Keratinocyte (primary cell): ENCODE results near the gene C2CD3. TPM values are rescaled to one million over a fixed set of nuclear protein-coding genes. Genes with fewer than 3 reads are reported as not detected.

Experiments
- DNase-seq: peaks from one replicate; pipeline ENCODE4 v3.0.0-alpha.2; 2011; ENCODE audit warnings: low read depth, missing footprints, low spot score
- FAIRE-seq: peaks from 2 replicates; lab custom pipeline; 2011; peaks lifted over from hg19 to GRCh38; lab: Jason Lieb, UNC
- H2AFZ ChIP-seq: 2 replicates; pipeline ENCODE4 v1.6.0; 2012; ENCODE audit warnings: low read length, control low read depth, inconsistent platforms; ENCODE audit not compliant: control insufficient read depth
- H3K27ac ChIP-seq: 2 replicates; pipeline ENCODE4 v1.5.1; 2011; ENCODE audit warnings: low read length; ENCODE audit not compliant: control insufficient read depth, insufficient read depth
- H3K27me3 ChIP-seq: 3 replicates; pipeline ENCODE4 v1.6.0; 2011; ENCODE audit warnings: low read length; ENCODE audit not compliant: control insufficient read depth, insufficient read depth; ENCODE audit errors: extremely low read depth
- H3K36me3 ChIP-seq, 2 experiments: 2 replicates in 1 of 2; 3 replicates in 1 of 2; pipeline ENCODE4 v1.5.1; 2011; ENCODE audit warnings: low read length in 2 of 2, mild to moderate bottlenecking in 1 of 2; ENCODE audit not compliant: control insufficient read depth in 2 of 2, insufficient read depth in 2 of 2; ENCODE audit errors: extremely low read depth in 1 of 2
- H3K4me1 ChIP-seq: 3 replicates; pipeline ENCODE4 v1.5.1; 2011; ENCODE audit warnings: low read length; ENCODE audit not compliant: control insufficient read depth, insufficient read depth; ENCODE audit errors: extremely low read depth
- H3K4me2 ChIP-seq: 3 replicates; pipeline ENCODE4 v1.6.0; 2011; ENCODE audit warnings: low read depth, low read length; ENCODE audit not compliant: control insufficient read depth, insufficient read depth; ENCODE audit errors: extremely low read depth
- H3K4me3 ChIP-seq, 3 experiments: fragments of 200-600 bp in 1 of 3; sonication (generic) in 1 of 3; 2 replicates in 2 of 3; 3 replicates in 1 of 3; pipeline ENCODE4 v1.5.1; 2011 to 2016; ENCODE audit warnings: low read length in 3 of 3, mild to moderate bottlenecking in 3 of 3, control low read depth in 2 of 3, inconsistent platforms in 1 of 3, low read depth in 1 of 3, mixed read lengths in 1 of 3, mixed run types in 1 of 3, moderate library complexity in 1 of 3; ENCODE audit not compliant: control insufficient read depth in 2 of 3, insufficient read depth in 2 of 3; ENCODE audit errors: extremely low read depth in 1 of 3
- H3K79me2 ChIP-seq: 2 replicates; pipeline ENCODE4 v1.6.0; 2012; ENCODE audit warnings: low read length; ENCODE audit not compliant: control insufficient read depth, insufficient read depth
- H3K9ac ChIP-seq: 3 replicates; pipeline ENCODE4 v1.6.0; 2011; ENCODE audit warnings: low read length; ENCODE audit not compliant: control insufficient read depth, insufficient read depth; ENCODE audit errors: extremely low read depth
- H3K9me1 ChIP-seq: 3 replicates; pipeline ENCODE4 v1.6.0; 2011; ENCODE audit warnings: low read length; ENCODE audit not compliant: control insufficient read depth, insufficient read depth; ENCODE audit errors: extremely low read depth
- H3K9me3 ChIP-seq: 2 replicates; pipeline ENCODE4 v1.5.1; 2012; ENCODE audit warnings: low read depth, low read length; ENCODE audit not compliant: control insufficient read depth
- H4K20me1 ChIP-seq: 3 replicates; pipeline ENCODE4 v1.6.0; 2011; ENCODE audit warnings: low read length; ENCODE audit not compliant: control insufficient read depth, insufficient read depth; ENCODE audit errors: extremely low read depth
- EZH2 ChIP-seq: IDR thresholded peaks from one replicate; pipeline ENCODE4 v1.6.1; 2012; ENCODE audit warnings: inconsistent platforms, mild to moderate bottlenecking, low read length, moderate library complexity
- dilution Hi-C: fragments of 300-500 bp; cut with MboI; formaldehyde crosslinking; loops from one replicate; pipeline ENCODE4 v1.7.0; 2020; ENCODE audit warnings: low sequenced_read_pairs; ENCODE audit not compliant: extremely low pct_ligation_motif_present
- polyA plus RNA-seq, 5 experiments: library from polyadenylated mRNA; depleted of rRNA in 3 of 5; stranded (reverse) in 3 of 5; stranded (forward) in 1 of 5; unstranded in 1 of 5; fragments of >200 nt; gene quantifications; 1 replicate in 1 of 5; 2 replicates in 3 of 5; 3 replicates in 1 of 5; pipeline versions ENCODE4 v1.2.1 to v1.2.3, GENCODE V29; 2011 to 2012; ENCODE audit warnings: missing spikeins in 2 of 5, low read depth in 1 of 5, low replicate concordance in 1 of 5
- TF ChIP-seq, protein P1 (sequence below), 3 experiments: IDR thresholded peaks in 1 of 3; conservative IDR thresholded peaks in 1 of 3; optimal IDR thresholded peaks in 1 of 3; 2 replicates in 2 of 3; 3 replicates in 1 of 3; pipeline versions ENCODE3 to v1.5.1; 2011; ENCODE audit warnings: low read length in 3 of 3, mild to moderate bottlenecking in 3 of 3, moderate library complexity in 2 of 3, control low read depth in 1 of 3, inconsistent platforms in 1 of 3; ENCODE audit not compliant: insufficient read depth in 2 of 3; ENCODE audit errors: extremely low read depth in 1 of 3

C2CD3 gene
- polyA plus RNA-seq, 1 donor (not counting 4 experiments of a cell fraction or from before 2014, with no cell fraction given) = 9.8 TPM

GRCh38 chr11:73977856-73978519 is 192.8 kb downstream of the C2CD3 start:
- FAIRE-seq (no peak), DNase-seq (no peak)
- H3K27ac ChIP-seq = no peak overlapping the region
- no peaks in the 10 kb centered on the region for H3K9me1 ChIP-seq
- no peak overlapping the region for H2AFZ ChIP-seq
- TF ChIP-seq EZH2 = no peak
- TF ChIP-seq, protein P1, sequence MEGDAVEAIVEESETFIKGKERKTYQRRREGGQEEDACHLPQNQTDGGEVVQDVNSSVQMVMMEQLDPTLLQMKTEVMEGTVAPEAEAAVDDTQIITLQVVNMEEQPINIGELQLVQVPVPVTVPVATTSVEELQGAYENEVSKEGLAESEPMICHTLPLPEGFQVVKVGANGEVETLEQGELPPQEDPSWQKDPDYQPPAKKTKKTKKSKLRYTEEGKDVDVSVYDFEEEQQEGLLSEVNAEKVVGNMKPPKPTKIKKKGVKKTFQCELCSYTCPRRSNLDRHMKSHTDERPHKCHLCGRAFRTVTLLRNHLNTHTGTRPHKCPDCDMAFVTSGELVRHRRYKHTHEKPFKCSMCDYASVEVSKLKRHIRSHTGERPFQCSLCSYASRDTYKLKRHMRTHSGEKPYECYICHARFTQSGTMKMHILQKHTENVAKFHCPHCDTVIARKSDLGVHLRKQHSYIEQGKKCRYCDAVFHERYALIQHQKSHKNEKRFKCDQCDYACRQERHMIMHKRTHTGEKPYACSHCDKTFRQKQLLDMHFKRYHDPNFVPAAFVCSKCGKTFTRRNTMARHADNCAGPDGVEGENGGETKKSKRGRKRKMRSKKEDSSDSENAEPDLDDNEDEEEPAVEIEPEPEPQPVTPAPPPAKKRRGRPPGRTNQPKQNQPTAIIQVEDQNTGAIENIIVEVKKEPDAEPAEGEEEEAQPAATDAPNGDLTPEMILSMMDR (optimal IDR thresholded peaks at IDR 0.05 in 1 of 3, IDR thresholded peaks at IDR 0.05 in 1 of 3, conservative IDR thresholded peaks at IDR 0.05 in 1 of 3; ENCODE audit: extremely low read depth in 1 of 3, insufficient read depth in 2 of 3, low read length in 3 of 3) = no peak
- H3K36me3 ChIP-seq = no peaks in the 10 kb centered on the region
- no peak overlapping the region for H3K4me2 ChIP-seq
- H3K4me3 ChIP-seq = no peak overlapping the region
- no peaks in the 10 kb centered on the region for H4K20me1 ChIP-seq
- no peak overlapping the region for H3K9ac ChIP-seq
- peaks cover 14% of the 10 kb centered on the region for H3K4me1 ChIP-seq
- H3K9me3 ChIP-seq = no peaks in the 10 kb centered on the region
- H3K79me2 ChIP-seq = no peaks in the 10 kb centered on the region
- dilution Hi-C loops = no loop called here
- peaks cover 3% of the 10 kb centered on the region for H3K27me3 ChIP-seq

GRCh38 chr11:73976451-73977151 is 194.2 kb downstream of the C2CD3 start:
- H3K27me3 ChIP-seq = no peaks in the 10 kb centered on the region
- dilution Hi-C loops = no loop called here
- no peaks in the 10 kb centered on the region for H3K79me2 ChIP-seq
- FAIRE-seq (no peak), DNase-seq (no peak)
- no peaks in the 10 kb centered on the region for H3K36me3 ChIP-seq
- no peaks in the 10 kb centered on the region for H4K20me1 ChIP-seq
- TF ChIP-seq, protein P1 (optimal IDR thresholded peaks at IDR 0.05 in 1 of 3, IDR thresholded peaks at IDR 0.05 in 1 of 3, conservative IDR thresholded peaks at IDR 0.05 in 1 of 3; ENCODE audit: extremely low read depth in 1 of 3, insufficient read depth in 2 of 3, low read length in 3 of 3) = no peak
- no peak for TF ChIP-seq EZH2
- H3K9ac ChIP-seq = no peak overlapping the region
- H3K4me3 ChIP-seq = no peak overlapping the region
- H3K9me3 ChIP-seq = no peaks in the 10 kb centered on the region
- no peak overlapping the region for H3K27ac ChIP-seq
- no peaks in the 10 kb centered on the region for H3K9me1 ChIP-seq
- H3K4me2 ChIP-seq = no peak overlapping the region
- peaks cover 14% of the 10 kb centered on the region for H3K4me1 ChIP-seq
- H2AFZ ChIP-seq = no peak overlapping the region
